GM19099 (cell line): ENCODE data around the gene WDPCP.
A peak's percentile ranks its signal among the peaks of the same experiment; 100 is the strongest.

Experiments
- POLR2A ChIP-seq: IDR thresholded peaks from 3 replicates; pipeline ENCODE4 v1.6.1; 2011; ENCODE audit warnings: low read depth; ENCODE audit not compliant: insufficient read length; ENCODE audit errors: extremely low read depth

Gene WDPCP

GRCh38 chr2:63598981-63599380, 10.7 kb upstream of the WDPCP start:
- no peak for TF ChIP-seq POLR2A

DNA sequence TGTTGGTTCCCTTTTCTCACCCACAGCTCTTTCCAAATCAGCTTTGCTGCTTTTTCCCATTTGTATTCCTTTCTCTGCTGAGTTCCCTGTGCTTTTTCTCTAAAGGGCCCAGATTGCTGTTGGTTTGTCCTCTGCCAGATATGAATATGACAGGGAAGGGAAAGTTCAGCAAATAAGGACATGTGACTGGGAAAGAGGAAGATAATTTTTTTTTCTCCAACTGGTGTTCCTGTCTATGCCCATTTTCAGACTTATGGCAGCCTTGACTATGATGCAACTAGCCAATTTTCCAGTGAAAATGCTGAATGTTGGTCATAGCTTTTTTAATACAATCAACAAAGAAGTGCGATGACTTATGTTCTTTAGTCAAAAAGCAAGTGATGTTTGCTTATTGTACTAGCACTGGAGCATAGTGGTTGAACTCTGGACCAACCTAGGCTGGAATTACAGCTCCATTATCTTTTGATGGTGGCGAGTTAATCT, 8.2 kb upstream of the WDPCP start:
- no peak for TF ChIP-seq POLR2A

- TF ChIP-seq POLR2A: no peak
These were observed 6.4 kb upstream of the WDPCP start for GRCh38 chr2:63594660-63595059.

- TF ChIP-seq POLR2A: no peak
These were observed 3.4 kb upstream of the WDPCP start for GRCh38 chr2:63591566-63592175.

- TF ChIP-seq POLR2A: no peak
These were observed 2.5 kb upstream of the WDPCP start for GRCh38 chr2:63590626-63591408.

- no peak for TF ChIP-seq POLR2A
These were observed 1.1 kb upstream of the WDPCP start for GRCh38 chr2:63589148-63589958.

GRCh38 chr2:63587814-63588384, 378 bp downstream of the WDPCP start:
- peak; percentile 39 for TF ChIP-seq POLR2A

DNA sequence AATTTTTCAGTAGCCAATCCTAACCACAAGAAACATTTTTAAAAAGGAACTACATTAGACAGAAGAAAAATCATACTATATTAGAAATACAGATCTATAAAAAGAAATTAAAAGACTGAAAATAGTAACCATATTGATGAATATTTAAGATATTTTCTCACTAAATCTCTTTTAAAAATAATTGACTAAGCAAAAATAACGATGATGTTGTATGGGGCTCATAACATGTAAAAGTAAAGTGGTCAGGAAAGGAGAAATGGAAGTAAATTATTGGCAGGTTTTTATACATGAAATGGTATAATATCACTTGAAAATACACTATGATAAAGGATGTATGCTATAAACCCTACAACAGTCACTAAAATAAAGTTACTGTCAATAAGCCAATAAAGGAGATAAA, 5.4 kb downstream of the WDPCP start:
- TF ChIP-seq POLR2A: no peak

DNA sequence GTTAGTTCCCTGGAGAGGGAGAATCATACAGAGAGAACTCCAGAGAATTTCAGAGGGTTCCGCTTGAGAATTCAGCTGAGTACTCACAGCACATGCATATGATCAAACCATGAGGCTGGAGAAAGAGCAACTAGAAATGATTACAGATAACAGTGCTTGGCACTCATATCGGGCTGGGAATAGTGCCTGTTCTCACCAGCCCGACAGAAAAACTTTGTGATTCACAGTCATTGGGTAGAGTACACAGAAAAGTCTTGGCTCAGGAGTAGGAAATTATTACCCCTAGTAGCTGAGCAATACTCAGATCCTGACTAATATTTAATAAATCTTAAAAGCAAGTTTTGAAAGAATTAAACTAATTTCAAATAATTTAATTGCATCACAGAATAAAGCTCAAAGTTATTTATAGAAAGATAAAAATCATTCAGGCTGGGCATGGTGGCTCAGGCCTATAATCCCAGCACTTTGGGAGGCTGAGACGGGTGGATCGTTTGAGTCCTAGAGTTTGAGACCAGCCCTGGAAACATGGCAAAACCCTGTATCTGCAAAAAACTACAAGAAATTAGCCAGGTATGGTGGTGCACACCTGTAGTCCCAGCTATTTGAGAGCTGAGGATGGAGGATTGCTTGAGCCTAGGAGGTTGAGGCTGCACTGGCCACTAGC, 6.8 kb downstream of the WDPCP start:
- TF ChIP-seq POLR2A: no peak

GRCh38 chr2:63580651-63581297, 7.5 kb downstream of the WDPCP start:
- no peak for TF ChIP-seq POLR2A

GRCh38 chr2:63578767-63579166, 9.5 kb downstream of the WDPCP start:
- no peak for TF ChIP-seq POLR2A

GRCh38 chr2:63576546-63576945, 11.7 kb downstream of the WDPCP start:
- TF ChIP-seq POLR2A: no peak

- TF ChIP-seq POLR2A: no peak
These were observed 16.3 kb downstream of the WDPCP start for GRCh38 chr2:63572001-63572400.

DNA sequence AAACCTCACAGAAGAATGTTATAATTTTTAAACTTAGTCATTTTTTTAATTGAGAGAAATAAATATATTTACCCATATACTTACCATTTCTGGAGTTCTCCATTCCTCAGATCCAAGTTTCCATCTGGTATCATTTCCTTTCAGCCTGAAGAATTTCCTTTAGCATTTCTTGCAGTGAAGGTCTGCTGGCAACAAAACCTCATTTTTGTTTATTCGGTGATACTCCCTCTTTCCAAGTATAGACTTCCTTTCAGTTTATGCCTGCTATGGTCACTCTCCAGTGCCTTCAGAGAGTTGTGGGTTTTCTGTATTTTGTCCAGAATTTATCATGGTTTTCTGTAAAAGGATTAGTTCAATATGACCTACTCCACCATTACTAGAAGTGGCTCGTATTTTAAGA, 17.0 kb downstream of the WDPCP start:
- no peak for TF ChIP-seq POLR2A
